CD4-positive, alpha-beta T cell treated with Interleukin-4 for 4 hours (primary cell): ENCODE measurements around the gene AQP2.

Source experiments
- DNase-seq: peaks from one replicate; pipeline ENCODE4 v3.0.0-alpha.2; 2020

The AQP2 gene

DNA sequence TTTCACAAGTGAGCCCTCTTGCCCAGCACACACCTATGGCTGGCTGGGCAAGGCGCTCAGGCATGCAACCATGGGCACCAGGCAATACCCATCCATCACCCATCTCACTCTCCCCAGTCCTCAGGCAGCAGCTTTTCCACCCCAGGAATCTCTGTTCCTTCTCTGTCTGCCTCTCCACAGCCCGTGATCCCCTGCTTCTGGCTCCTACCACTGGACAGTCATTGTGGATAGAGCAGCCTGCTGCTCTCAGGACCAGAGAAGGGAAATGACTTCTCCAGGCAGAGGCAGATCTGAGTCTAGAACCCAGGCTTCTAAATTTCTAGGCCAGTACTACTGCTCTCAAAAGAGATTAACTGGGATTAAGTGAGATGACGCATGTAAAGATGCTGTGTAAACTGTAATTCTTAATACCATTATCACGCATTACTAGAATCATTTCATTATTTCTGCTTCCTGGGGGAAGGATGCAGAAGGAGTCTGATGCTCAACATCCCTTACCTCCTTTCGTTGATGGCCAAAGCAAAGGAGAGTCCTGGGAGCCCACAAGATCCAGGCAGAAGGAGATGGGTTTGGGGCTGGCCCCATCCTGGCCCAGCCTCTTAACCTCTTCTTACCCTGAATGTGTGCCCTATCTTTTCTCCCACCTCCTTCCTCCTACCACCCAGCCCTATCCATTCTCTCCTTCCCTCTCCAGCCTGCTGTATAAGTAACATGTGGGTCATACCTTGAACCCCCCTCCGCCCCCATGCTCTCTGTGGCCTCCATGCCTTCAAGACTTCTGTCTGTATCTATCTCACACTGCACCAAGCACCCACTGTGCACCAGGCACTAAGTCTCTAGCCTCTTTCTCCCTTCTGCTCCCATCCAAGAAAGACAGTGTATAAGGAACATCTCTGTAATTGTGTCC, 6.4 kb downstream of the AQP2 start:
- DNase-seq = no peak

DNA sequence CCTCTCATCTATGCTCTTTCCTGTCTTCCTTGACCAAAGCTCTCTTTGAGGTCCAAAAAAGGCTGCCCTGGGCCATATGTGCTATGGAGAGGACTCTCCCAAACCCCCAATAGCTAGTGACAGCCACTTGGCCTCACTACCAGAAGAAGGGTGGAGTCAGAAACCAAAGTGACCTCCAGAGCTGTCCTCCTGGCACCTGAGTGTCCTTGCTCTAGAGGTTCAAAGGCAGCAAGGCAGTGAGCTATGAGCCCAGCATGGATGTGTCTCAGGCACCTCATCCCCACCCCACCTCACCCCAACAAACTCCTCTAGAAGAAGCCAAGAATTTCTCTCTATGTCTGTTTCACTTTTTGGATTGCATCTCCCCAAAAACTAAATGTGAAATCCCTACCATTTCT, 7.0 kb downstream of the AQP2 start:
- DNase-seq = no peak

DNA sequence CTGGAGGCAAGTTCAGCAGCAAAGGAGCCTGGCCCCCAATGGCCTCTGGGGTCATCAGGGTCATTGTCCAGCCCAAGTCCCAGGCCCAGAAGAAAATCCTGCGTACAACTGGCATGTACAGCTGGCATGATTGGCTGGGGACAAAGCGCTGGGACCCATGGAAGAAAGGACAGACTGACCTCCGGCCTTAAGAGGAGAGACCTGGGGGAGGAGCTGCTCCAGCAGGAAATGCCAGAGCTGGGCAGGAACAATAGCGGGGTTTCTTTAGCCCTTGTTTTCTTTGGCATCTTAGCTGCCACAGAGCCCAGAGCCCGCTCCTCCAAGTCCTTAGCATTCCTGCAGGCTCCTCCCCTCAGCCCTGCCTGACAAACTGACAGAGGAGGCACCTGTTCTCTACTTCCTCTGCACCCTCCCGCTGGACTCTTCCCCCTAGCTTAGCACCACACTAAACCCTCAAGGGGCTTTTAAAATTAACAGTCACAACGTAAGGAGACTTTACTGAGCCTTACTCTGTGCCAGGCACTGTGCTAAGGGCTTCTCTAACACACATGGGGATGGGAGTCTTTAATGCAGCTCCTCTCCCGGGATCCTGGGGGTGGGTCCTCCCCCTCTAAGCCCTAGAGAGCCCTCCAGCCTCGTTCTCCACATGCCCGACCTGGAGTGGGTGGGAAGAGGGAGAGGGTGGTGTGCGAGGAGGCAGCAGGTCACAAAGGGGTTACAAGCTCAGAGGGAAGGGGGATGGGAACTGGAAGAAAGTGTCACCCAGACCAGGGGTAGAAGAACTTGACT, 9.3 kb downstream of the AQP2 start:
- DNase-seq = no peak

DNA sequence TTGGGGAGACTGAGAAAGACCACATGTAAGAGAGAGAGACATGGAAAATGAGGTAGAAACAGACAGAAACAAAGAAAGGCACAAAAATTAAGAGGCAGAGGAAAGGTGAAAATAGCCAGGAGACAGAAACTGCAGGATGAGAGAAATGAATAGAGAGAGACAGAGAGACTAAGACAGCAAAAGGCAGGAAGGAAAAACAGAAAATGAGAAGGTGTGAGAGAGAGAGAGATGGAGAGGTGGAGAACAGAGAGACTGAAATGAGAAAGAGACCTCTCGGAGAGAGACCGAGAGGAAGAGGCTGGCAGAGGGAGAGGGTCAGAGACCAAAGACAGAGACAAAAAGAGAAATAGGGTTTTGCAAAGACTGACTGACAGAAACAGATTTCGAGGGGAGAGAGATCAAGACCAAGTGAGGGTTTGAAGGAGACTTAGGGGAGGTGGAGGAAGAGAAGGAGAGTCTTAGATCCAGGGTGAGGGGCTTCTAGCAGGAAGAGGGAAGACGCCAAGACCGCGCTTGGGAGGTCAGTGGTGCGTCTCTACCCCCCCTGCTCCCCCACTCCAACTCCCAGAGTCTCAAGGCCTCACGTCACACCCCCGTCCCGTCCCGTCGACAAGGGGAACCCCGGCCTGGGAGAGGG, 10.1 kb downstream of the AQP2 start:
- DNase-seq = no peak

DNA sequence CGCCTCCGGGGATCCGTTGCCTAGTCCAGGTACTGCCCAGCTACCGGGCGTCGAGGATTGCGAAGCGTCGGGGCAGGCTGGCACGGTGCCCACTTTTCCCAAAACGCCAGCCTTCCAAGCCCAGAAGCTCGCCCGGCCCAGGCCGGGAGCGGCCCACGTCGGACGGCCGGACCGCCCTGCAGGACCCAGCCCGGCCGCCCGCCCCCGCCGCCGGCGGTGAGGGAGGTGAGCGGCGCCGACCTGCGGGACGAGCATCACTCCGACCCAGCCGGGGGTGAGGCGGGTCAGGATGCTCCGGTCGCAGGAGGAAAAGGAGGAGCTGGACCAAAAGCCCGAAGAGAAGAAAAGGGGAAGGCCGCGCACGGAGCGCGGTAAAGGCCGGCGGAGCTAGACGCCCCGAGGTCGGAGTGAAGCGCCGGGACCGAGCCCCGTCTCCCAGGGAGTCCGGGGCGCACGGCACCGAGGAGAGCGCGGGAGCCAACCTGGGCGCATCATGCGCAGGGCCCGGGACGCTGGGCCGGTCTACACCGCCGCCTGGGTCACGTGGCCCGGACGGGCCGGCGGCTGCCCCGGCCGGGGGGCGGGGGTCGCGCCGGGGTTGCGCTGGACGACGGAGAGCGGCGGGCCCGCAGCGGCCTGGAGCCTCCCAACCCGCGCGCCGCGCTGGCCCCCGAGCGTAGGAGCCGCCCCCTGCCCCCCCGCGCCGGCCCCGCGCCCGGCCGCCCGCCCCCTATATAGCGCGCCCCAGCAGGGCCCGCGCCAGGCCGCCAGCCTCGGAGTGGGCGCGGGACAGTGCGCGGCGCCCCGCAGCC, 10.8 kb downstream of the AQP2 start, which contains the start of gene AQP5:
AQP5 (plus strand) TSS at position 762 of the 812 bp plus-strand sequence. CDS start 146 bp downstream, outside the sequence.
- DNase-seq = no peak

DNA sequence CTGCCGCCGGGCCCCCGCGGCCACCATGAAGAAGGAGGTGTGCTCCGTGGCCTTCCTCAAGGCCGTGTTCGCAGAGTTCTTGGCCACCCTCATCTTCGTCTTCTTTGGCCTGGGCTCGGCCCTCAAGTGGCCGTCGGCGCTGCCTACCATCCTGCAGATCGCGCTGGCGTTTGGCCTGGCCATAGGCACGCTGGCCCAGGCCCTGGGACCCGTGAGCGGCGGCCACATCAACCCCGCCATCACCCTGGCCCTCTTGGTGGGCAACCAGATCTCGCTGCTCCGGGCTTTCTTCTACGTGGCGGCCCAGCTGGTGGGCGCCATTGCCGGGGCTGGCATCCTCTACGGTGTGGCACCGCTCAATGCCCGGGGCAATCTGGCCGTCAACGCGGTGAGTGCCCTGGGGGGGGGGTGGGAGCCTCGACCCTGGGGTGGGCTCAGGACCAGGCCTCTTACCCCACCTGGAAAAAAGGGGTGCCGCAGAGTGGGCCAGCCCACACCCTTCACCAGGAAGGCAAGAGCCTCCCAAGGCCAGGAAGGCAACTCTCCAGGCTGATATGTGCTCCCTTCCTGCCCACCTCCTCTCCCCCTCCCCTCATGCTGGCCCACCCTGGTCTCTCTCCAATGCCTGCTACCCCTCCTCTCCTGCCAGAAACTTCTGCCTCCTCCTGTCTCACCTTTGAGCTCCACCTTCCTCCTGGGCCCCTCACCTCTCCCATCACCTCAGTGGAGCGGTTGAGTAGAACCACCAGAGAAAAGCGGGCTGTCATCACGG, 11.6 kb downstream of the AQP2 start:
- no peak for DNase-seq

DNA sequence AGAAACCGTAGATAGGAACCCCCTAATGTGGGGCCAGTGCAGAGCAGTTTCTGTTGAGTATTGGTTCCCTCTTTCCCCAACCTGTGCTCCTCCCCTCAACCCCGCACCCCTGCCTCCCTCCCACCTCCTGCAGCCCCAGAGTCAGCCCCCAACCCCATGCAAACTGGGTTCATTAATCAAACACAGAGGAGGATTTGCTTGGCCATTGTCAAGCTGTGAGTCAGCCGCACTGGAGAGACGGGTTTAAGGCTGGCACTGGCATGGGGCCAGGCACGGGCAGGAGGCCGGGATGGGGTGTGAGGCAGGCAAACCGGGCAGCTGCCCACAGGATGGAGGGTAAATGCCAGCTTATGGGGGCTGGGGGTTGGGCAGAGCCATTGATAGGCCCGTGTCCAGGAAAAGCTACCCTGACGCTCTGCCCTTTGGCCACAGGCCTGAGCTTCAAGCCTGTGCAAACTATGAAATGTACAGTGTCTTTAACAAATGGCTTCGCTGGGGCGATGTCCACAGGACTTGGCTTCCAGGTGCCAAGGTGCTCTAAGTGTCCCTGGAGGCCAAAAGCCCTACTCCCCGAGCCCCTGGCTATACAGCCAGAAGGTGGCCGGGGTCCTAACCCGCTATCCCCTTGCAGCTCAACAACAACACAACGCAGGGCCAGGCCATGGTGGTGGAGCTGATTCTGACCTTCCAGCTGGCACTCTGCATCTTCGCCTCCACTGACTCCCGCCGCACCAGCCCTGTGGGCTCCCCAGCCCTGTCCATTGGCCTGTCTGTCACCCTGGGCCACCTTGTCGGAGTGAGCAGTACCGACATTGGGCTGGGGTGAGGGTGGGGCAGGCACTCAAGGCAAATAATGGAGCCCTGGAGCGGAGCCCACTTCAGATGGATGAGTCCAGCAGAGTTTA, 12.6 kb downstream of the AQP2 start:
- no peak for DNase-seq

DNA sequence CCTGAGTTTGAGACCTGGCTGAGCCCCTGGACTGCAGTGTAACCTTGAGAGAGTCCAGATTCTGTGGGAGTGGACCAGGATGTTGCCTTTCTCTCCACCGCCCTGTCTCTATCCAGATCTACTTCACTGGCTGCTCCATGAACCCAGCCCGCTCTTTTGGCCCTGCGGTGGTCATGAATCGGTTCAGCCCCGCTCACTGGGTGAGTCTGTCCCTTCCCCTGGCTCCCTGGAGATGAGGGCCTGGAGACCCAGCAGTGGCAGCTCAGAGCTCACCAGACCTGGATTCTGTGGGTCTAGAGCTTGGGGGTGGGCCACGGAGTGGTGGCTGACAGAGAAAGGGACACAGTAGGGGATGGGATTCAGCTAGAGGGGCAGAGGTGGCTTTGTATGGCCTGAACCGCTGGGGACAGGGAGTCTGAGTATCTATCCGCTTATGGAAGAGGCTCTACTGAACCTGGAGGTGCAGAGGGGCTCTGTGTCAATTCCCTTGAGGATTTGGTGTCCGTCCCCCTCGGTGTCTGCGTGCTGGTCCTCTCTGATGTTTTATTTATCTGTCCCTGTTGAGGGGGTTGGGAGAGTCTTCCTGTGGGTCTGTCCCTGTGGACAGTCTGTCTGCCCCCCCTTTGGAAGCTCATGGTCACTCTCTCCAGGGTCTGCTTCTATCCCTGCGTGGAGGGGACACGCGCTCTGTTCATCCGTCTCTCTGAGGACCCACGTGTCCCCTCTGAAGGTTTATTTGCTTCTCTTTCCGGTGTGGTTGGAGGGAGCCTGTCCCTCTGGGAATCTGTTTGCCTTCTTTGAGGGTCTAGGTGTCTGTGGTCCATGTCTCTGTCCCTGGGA, 13.7 kb downstream of the AQP2 start:
- no peak for DNase-seq

DNA sequence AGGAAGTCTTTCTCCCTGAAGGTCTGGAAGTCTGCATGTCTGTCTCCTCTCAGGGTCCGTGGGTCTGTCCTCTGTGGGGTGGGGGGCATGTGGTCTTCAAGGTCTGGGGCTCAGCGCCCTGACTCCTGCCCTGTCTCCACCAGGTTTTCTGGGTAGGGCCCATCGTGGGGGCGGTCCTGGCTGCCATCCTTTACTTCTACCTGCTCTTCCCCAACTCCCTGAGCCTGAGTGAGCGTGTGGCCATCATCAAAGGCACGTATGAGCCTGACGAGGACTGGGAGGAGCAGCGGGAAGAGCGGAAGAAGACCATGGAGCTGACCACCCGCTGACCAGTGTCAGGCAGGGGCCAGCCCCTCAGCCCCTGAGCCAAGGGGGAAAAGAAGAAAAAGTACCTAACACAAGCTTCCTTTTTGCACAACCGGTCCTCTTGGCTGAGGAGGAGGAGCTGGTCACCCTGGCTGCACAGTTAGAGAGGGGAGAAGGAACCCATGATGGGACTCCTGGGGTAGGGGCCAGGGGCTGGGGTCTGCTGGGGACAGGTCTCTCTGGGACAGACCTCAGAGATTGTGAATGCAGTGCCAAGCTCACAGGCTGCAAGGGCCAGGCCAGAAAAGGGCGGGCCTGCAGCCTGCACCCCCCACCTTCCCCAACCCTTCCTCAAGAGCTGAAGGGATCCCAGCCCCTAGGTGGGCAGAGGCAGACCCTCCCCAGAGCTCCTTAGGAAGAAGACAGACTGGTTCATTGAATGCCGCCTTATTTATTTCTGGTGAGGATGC, 14.5 kb downstream of the AQP2 start:
- DNase-seq = no peak

DNA sequence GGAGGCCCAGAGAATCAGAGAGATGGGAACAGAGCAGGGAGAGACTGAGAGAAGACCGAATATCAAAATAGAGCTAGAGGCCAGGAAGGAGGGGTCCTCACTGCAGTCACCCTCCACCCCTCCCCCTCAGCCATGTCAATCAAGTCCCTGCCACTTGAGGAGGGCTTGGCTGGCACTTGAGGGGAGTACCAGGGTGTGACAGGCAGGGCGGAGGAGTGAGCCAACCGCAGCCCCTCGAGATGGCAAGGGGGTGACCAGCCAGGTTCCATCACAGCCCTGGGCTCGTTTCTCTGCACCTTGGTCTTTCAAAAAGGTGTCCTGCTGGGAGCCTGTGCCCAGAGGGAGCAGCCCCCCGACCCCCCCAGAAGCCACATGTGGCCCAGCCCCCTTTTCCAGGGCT, 15.3 kb downstream of the AQP2 start:
- no peak for DNase-seq

DNA sequence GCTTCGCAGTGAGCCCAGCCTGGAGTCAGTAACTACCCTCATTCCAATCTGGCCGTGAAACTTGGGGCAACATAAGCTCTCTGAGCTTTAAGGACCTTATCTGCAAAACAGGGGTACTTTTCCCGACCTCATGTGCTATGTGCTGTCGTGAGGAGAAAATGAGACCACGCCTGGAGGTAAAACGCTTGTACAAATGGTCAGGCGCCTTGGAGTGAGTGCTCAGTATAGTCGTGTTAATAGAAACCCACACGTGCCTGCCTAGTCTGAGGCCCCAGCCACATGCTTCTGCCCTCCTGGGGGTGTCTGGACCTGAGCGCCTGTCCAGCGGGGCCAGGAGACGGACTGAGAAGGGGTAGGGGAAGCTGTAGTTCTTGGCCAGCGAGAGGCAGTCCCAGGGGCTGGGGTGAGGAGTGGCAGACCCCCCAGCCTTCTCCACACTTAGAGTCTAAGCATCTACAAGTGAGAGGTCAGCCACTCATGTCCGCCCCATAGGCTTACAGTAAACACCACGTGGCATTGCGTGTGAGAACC, 16.0 kb downstream of the AQP2 start:
- no peak for DNase-seq

DNA sequence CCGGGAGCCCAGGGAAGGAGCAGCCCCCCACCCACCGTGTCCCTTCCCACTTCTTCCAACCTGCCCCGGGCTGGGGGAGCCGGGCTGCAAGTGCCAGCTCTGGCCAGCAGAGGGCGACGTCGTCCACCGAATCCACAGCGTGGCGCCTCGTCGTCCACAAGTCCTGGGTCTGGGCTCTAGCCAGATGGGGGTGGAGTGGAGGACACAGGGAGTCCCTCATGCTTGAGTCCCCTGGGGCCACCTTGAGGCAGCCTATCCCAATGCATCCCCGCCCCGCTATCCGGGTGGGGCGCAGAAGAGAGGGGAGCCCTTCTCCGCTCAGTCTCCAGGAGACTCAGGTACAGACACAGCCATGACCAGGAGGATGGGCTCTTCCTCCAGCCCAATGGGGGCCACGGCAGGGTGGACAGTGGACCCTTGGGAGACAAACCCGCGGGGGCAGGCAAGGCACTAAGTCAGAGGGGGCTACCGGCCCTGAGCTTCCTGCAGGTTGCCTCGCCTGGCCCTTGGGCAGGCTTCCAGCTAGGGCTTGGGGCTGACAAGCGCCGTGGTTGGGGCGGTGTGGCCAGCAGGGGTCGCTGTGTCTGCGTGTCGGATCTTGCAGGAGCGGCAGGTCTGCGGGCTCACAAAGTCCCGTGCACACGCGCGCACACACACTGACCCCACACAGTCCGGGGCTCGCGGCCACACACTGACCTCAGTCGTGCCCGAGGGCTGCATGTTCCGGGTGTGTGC, 16.7 kb downstream of the AQP2 start:
- DNase-seq = peak; percentile 84

DNA sequence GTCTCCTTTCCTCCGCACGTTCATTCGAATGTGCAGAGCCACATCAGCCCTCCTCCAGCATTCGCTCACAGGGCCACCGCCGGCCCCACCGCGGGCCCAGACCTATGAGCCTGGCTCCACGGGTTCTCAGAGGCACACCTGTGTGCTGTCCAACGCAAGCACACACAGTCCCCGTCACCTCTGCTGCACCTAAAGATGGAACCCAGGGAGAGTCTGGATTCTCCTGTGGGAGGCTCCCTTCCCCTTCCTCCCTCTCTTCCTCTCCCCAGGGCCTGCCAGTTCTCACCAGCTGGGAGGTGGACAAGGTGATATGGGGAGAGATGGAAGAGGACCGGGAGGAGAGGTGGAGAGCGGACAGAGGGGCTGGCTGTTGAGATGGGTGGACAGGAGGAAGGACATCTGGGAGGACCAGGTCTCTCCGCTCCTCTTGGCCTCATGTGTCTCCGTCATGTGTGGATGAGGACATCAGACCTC, 17.3 kb downstream of the AQP2 start:
- no peak for DNase-seq

DNA sequence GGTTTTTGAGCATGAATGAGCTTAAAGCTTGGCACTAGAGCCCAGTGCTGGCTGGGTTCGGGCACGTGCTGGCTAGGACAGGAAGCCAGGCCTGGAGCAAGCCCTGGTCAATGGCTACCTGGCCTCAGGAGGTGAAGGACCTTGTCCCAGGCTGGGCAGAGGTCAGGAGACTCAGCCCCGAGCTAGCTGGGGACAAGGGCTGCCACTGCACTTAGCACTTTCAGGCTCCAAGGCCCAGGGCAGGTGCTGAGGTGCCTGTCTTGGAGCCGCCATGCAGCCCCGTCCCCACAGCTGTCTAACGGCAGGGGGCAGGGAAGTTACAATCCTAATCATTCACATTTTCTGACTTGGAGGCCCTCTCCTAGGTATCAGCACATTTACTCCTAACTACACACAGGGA, 17.9 kb downstream of the AQP2 start:
- DNase-seq = no peak

DNA sequence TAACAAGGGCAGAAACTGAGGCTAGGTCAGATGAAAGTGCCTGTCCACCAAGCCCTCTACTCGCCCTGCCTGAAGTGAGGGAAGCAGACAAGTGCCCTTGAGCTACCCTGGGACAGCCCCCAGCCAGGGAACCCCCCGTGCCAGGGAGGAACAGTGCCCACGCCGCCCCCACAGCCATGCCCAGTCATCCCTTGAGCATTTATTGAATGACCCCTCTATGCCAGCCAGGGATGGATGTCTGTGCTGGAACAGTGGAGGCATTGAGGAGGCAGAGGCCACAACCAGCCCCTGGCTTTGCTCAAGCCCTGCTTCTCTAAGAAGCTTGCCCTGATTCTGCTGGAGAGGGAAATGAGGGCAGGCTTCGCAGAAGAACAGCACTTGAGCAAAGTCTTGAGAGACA, 18.5 kb downstream of the AQP2 start:
- no peak for DNase-seq

DNA sequence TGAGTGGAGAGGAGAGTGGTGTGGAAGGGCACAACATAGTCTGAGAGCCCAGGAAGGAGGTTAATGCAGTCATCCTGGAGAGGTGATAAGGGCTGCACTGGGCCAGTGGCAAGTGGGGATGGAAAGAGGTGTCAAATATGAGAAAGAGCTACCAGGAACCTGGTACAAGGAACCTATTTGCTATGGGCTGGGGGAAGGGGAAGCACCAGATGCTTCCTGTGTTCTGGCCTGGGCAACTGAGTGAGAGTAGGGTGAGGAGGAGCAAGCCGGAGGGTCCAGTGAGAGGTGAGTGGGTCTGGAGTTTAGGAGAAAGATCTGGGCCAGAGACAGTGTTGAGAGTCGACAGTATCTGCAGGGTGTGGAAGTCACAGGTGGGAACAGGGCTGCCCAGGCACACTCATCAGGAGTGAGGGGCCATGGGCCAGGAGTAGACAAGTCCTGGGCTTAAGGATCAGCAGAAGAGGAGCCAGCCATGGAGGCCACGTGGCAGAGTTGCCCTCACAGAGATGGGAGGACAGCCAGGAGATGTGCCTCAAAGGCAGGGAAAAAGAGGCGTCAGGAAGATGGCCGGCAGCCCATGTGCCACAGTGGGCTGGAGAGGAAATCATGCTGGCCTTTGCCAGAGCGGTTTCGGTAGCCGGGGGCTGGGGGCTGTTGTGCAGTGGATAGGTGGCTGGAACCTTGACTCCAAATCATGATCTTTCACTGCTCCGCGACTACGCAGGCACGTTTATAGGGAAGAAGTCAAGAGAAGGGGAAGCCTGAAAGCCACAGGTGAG, 19.3 kb downstream of the AQP2 start:
- DNase-seq = no peak

DNA sequence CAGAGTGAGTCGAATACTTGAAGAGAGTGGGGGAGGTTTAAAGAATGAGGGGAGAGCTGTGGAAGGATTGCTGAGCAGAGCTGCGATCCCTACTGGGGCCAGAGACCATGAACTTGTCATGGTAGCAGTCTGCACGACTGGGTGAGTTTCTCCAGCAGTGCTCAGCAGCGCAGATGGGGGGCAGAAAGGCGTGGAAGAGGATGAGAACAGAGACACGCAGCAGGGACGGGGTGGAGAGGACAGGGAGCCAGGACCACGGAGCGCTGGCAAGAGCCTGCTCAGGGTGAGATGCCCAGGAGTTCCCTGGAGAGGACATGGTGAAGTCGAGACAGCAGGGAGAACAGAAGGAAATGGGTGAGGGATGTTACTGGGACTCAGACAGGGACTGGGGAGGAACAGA, 20.1 kb downstream of the AQP2 start:
- DNase-seq = no peak
